Nephron progenitor cell (in vitro differentiated cells): ENCODE data around the gene BEX3.
A peak's percentile ranks its signal among the peaks of the same experiment; 100 is the strongest.
"Not testable (repeated sequence)": the region's sequence is repeated elsewhere in the genome, so short reads cannot be mapped to it uniquely, and the experiment has no call there.

ENCODE experiments used
- DNase-seq: peaks from one replicate; pipeline ENCODE4 v3.0.0; 2021
- H3K27ac Mint-ChIP-seq: 2 replicates; pipeline ENCODE4 v1.8.0; 2021; ENCODE audit warnings: mild to moderate bottlenecking, moderate library complexity, mixed read lengths
- H3K27me3 Mint-ChIP-seq: 2 replicates; pipeline ENCODE4 v1.8.0; 2021; ENCODE audit warnings: mild to moderate bottlenecking, low read depth, mixed read lengths; ENCODE audit not compliant: poor library complexity
- H3K36me3 Mint-ChIP-seq: 2 replicates; pipeline ENCODE4 v1.8.0; 2021; ENCODE audit warnings: low read depth, mixed read lengths
- H3K4me1 Mint-ChIP-seq: 2 replicates; pipeline ENCODE4 v1.8.0; 2021; ENCODE audit warnings: mixed read lengths
- H3K4me3 Mint-ChIP-seq: 2 replicates; pipeline ENCODE4 v1.8.0; 2021; ENCODE audit warnings: mild to moderate bottlenecking, moderate library complexity, mixed read lengths
- H3K9me3 Mint-ChIP-seq: 2 replicates; pipeline ENCODE4 v1.8.0; 2021; ENCODE audit warnings: mild to moderate bottlenecking, moderate library complexity, mixed read lengths
- TF ChIP-seq, protein P1 (sequence below): fragments of 200-600 bp; sonication (generic); IDR thresholded peaks from 2 replicates; pipeline ENCODE4 v1.5.0; 2021; ENCODE audit warnings: antibody characterized with exemption

The BEX3 gene

DNA sequence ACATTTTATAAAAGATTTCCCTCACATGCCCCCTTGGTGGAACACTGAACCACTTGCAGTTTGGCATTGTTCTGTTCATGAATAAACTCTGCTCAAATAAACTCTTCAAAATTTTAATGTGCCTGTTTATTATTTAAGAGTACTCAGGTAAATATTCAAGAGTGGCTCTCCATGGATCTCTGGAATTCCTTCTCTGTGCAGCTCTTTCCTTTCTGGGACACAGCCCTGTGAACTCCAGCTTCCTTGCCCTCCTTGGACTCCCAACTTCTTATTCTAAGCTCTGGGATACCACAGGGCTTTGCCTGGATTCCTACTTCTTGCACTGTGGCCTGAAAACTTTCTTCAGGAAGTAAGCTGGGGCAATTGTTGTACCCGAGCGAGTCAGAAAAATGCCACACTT is 8.3 kb downstream of the BEX3 start:
- no peak overlapping the region for H3K4me3 Mint-ChIP-seq
- H3K27me3 Mint-ChIP-seq = no peaks in the 10 kb centered on the region
- TF ChIP-seq, protein P1, sequence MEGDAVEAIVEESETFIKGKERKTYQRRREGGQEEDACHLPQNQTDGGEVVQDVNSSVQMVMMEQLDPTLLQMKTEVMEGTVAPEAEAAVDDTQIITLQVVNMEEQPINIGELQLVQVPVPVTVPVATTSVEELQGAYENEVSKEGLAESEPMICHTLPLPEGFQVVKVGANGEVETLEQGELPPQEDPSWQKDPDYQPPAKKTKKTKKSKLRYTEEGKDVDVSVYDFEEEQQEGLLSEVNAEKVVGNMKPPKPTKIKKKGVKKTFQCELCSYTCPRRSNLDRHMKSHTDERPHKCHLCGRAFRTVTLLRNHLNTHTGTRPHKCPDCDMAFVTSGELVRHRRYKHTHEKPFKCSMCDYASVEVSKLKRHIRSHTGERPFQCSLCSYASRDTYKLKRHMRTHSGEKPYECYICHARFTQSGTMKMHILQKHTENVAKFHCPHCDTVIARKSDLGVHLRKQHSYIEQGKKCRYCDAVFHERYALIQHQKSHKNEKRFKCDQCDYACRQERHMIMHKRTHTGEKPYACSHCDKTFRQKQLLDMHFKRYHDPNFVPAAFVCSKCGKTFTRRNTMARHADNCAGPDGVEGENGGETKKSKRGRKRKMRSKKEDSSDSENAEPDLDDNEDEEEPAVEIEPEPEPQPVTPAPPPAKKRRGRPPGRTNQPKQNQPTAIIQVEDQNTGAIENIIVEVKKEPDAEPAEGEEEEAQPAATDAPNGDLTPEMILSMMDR = no peak
- H3K36me3 Mint-ChIP-seq = peaks cover 16% of the 10 kb centered on the region
- no peaks in the 10 kb centered on the region for H3K4me1 Mint-ChIP-seq
- H3K27ac Mint-ChIP-seq = peak overlapping the region; percentile 51
- DNase-seq = no peak
- peaks cover 31% of the 10 kb centered on the region for H3K9me3 Mint-ChIP-seq

DNA sequence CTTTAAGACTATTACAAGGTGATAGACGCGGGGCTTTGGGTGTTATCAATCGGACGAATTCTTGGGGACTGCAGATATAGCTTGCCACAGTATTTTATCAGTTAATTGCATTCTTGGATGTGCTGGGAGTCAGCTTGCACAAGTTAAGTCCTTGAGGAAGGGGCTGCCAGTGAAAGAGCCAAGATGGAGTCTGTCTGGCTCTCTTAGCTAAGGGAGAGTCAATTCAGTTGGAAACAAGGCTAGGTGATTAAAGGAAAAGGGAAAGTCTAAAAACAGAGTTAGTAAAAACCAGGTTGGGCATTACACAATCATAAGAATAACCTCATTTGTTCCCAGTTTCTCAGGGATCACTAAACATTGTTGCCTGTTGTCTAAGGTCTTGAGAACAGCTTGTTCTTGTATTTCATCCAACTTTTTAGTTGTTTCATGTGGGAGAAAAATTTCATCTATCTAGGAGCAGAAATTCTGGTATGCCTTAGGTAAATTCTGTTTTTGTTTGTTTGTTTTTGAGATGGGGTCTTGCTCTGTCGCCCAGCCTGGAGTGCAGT is 9.0 kb downstream of the BEX3 start:
- H3K4me1 Mint-ChIP-seq, DNase-seq, H3K27ac Mint-ChIP-seq, H3K4me3 Mint-ChIP-seq, H3K27me3 Mint-ChIP-seq: not testable (repeated sequence)
- peaks cover 31% of the 10 kb centered on the region for H3K9me3 Mint-ChIP-seq
- H3K36me3 Mint-ChIP-seq = peaks cover 16% of the 10 kb centered on the region

DNA sequence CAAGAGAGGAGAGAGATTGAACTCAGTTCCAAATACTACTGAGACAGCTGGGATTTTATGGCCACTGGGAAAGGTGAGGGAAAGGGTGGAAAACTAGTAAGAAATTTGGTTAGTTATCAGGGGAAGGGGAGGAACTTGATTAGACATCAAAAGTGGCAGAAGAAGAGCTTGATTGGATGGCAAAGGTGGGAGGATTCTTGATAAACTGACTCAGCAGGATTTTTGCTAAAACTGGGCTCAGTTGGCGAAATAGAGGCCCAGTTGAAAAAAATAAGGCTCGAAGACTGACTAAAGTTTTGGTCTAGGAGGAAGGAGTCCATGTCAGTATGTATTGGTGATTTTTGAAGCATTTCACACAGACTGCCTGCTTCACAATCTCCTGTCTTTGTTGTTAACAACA is 10.0 kb downstream of the BEX3 start:
- TF ChIP-seq, protein P1 = no peak
- peaks cover 35% of the 10 kb centered on the region for H3K9me3 Mint-ChIP-seq
- H3K27me3 Mint-ChIP-seq = no peaks in the 10 kb centered on the region
- H3K4me1 Mint-ChIP-seq = no peaks in the 10 kb centered on the region
- H3K36me3 Mint-ChIP-seq = peaks cover 11% of the 10 kb centered on the region
- peak overlapping the region; percentile 18 for H3K27ac Mint-ChIP-seq
- DNase-seq = no peak
- H3K4me3 Mint-ChIP-seq = no peak overlapping the region

DNA sequence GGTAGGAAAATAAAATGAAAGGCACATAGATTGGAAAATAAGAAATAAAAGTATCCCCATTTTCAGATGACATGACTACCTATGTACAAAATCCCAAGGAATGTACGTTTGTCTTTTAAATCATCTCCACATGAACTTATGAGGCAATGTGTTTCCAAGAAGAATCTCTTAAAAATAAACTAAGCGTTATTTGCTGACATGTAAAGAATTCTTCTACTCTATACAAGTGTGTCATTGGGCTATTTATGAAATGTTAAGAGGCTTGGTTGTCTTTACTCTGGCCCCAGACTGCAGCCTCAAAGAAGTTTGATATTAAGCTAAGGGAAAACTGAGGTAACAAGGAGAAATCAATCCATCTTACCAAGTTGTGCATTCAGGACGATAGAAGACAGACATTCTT is 17.1 kb downstream of the BEX3 start:
- no peak for DNase-seq
- Mint-ChIP-seq H3K4me1 (peaks cover 31% of the 10 kb centered on the region), H3K9me3 (peaks cover 34% of the 10 kb centered on the region), H3K4me3 (no peak overlapping the region), H3K27me3 (peaks cover 4% of the 10 kb centered on the region), H3K27ac (no peak overlapping the region), H3K36me3 (no peaks in the 10 kb centered on the region)
- TF ChIP-seq, protein P1 = no peak

DNA sequence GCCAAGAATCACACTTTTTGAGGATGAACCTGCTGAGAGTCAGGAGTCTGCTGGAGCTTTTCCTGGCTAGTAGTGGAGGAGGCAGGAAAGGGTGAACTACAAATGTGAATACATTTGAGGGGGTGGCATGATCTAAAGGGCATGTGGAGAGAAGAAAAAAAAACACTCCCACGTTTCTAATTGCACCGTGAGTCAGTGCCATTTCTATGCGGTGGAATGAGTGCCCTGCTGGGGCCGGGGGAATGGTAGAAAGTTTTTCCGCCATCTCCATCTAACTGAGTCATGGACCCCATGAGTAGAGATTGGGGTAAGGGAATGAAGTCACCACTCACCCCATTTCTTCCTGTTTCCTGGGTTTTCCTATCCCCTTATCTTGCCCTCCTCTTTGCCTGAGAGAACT is 19.8 kb downstream of the BEX3 start:
- Mint-ChIP-seq H3K9me3 (peaks cover 27% of the 10 kb centered on the region), H3K27me3 (peaks cover 4% of the 10 kb centered on the region), H3K4me3 (no peak overlapping the region), H3K36me3 (no peaks in the 10 kb centered on the region), H3K4me1 (peaks cover 50% of the 10 kb centered on the region), H3K27ac (no peak overlapping the region)
- TF ChIP-seq, protein P1 = no peak
- no peak for DNase-seq

DNA sequence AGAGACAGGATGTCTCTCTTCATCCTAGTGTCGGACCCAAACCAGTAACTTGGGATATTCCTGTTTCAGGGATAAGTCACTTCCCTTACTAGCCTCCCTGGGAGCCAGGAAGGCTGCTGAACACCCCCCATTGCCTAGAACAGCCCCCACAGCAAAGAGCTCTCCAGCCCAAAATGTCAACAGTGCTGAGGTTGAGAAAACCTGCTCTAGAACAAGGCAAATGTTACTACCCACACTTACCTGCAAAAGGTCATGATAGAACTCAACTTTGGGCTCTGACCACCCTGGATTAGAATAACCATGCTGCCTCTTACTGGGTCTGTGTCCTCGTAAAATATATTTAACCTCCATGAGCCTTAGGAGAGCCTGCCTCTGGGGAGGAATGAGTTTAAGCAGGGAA is 20.3 kb downstream of the BEX3 start:
- Mint-ChIP-seq H3K4me1 (peaks cover 54% of the 10 kb centered on the region), H3K4me3 (no peak overlapping the region), H3K9me3 (peaks cover 24% of the 10 kb centered on the region), H3K36me3 (no peaks in the 10 kb centered on the region), H3K27me3 (peaks cover 4% of the 10 kb centered on the region), H3K27ac (no peak overlapping the region)
- TF ChIP-seq, protein P1 = no peak
- DNase-seq = no peak
